Thyroid gland (tissue), 4 donors: ENCODE data around the gene MS4A10.
A peak's percentile ranks its signal among the peaks of the same experiment; 100 is the strongest.

Source experiments
- CTCF ChIP-seq, 6 experiments: fragments of 200-600 bp in 3 of 6; fragments of 450-650 bp in 3 of 6; sonication (generic) in 3 of 6; IDR thresholded peaks; one replicate each; pipeline ENCODE4 v1.5.1; 2016 to 2019; ENCODE audit warnings: antibody characterized with exemption in 6 of 6, mild to moderate bottlenecking in 2 of 6, inconsistent platforms in 1 of 6, moderate library complexity in 1 of 6
- POLR2A ChIP-seq, 2 donors: fragments of 450-650 bp; IDR thresholded peaks; one replicate each; pipeline ENCODE4 v1.6.1; 2017; ENCODE audit warnings: antibody characterized with exemption in 2 of 2, mild to moderate bottlenecking in 2 of 2, moderate library complexity in 1 of 2

GRCh38 chr11:60831143-60831500, 46.0 kb downstream of the MS4A10 start:
- TF ChIP-seq CTCF (IDR thresholded peaks at IDR 0.05) (peak; percentile 83 to 96 (median 88)), POLR2A (IDR thresholded peaks at IDR 0.05) (no peak)
